Calu3 (cell line): ENCODE data around the gene HUNK. TPM values are rescaled to one million over a fixed set of nuclear protein-coding genes. Genes with fewer than 3 reads are reported as not detected.

ENCODE experiments used
- BruUV-seq: library from RNA; stranded (reverse); fragments of 400-500 nt; replicated peaks from 2 replicates; lab custom pipeline; 2021; lab: Mats Ljungman, UMichigan
- CTCF ChIA-PET: fragments of 300-600 bp; sonication (Branson Sonifier 250); formaldehyde crosslinking; loops from one replicate; lab custom pipeline; 2022; ENCODE audit warnings: antibody characterized with exemption; lab: Charles Lee
- DNase-seq: peaks from one replicate; pipeline ENCODE4 v3.0.0; 2022
- H3K27ac Mint-ChIP-seq: one replicate; pipeline ENCODE4 v1.8.0; 2022; ENCODE audit warnings: mixed read lengths; ENCODE audit not compliant: unreplicated experiment
- H3K27me3 Mint-ChIP-seq: one replicate; pipeline ENCODE4 v1.8.0; 2022; ENCODE audit warnings: mixed read lengths; ENCODE audit not compliant: unreplicated experiment
- H3K36me3 Mint-ChIP-seq: one replicate; pipeline ENCODE4 v1.8.0; 2022; ENCODE audit warnings: mild to moderate bottlenecking, moderate library complexity, mixed read lengths; ENCODE audit not compliant: insufficient read depth, unreplicated experiment
- H3K4me1 Mint-ChIP-seq: one replicate; pipeline ENCODE4 v1.8.0; 2022; ENCODE audit warnings: mild to moderate bottlenecking, low read depth, mixed read lengths; ENCODE audit not compliant: unreplicated experiment
- H3K4me3 Mint-ChIP-seq: one replicate; pipeline ENCODE4 v1.8.0; 2022; ENCODE audit warnings: mild to moderate bottlenecking, low read depth, moderate library complexity, mixed read lengths; ENCODE audit not compliant: unreplicated experiment
- H3K9me3 Mint-ChIP-seq: one replicate; pipeline ENCODE4 v1.8.0; 2022; ENCODE audit warnings: low read depth, mixed read lengths; ENCODE audit not compliant: unreplicated experiment
- CTCF ChIP-seq: fragments of 200-600 bp; IDR thresholded peaks from one replicate; pipeline ENCODE4 v1.8.0; 2022; ENCODE audit warnings: antibody characterized with exemption; ENCODE audit not compliant: unreplicated experiment
- intact Hi-C: fragments of 100-400 bp; cut with micrococcal nuclease; formaldehyde crosslinking; loops from one replicate; pipeline ENCODE4 v1.10.0; 2022; ENCODE audit not compliant: unreplicated experiment
- total RNA-seq: library from RNA; stranded (reverse); gene quantifications from 2 replicates; pipeline ENCODE4 v1.2.3, GENCODE V29; 2022

The HUNK gene
- total RNA-seq, 1 experiment from 2014 or later: 2.3 TPM

- Mint-ChIP-seq H3K9me3 (no peaks in the 10 kb centered on the region), H3K27me3 (peaks cover 16% of the 10 kb centered on the region), H3K27ac (no peak overlapping the region), H3K4me1 (no peaks in the 10 kb centered on the region), H3K36me3 (peaks cover 5% of the 10 kb centered on the region), H3K4me3 (no peak overlapping the region)
- CTCF ChIA-PET: no interaction called here
- no TSS peak for BruUV-seq
- TF ChIP-seq CTCF: no peak
- intact Hi-C loops: no loop called here
- no peak for DNase-seq
Measured at GRCh38 chr21:32008714-32009113, 135.9 kb downstream of the HUNK start.

- Mint-ChIP-seq H3K36me3 (peaks cover 5% of the 10 kb centered on the region), H3K4me1 (no peaks in the 10 kb centered on the region), H3K4me3 (no peak overlapping the region), H3K27ac (no peak overlapping the region), H3K27me3 (peaks cover 16% of the 10 kb centered on the region), H3K9me3 (no peaks in the 10 kb centered on the region)
- intact Hi-C loops: no loop called here
- TF ChIP-seq CTCF: no peak
- CTCF ChIA-PET: no interaction called here
- DNase-seq: no peak
- BruUV-seq: no TSS peak
Measured at GRCh38 chr21:32009263-32009662, 136.4 kb downstream of the HUNK start.

- BruUV-seq: no TSS peak
- H3K27me3 Mint-ChIP-seq: no peaks in the 10 kb centered on the region
- no peaks in the 10 kb centered on the region for H3K9me3 Mint-ChIP-seq
- no peak overlapping the region for H3K27ac Mint-ChIP-seq
- H3K4me1 Mint-ChIP-seq: no peaks in the 10 kb centered on the region
- CTCF ChIA-PET: no interaction called here
- TF ChIP-seq CTCF: no peak
- DNase-seq: no peak
- intact Hi-C loops: no loop called here
- H3K4me3 Mint-ChIP-seq: no peak overlapping the region
- no peaks in the 10 kb centered on the region for H3K36me3 Mint-ChIP-seq
Measured at GRCh38 chr21:32015461-32016139, 142.8 kb downstream of the HUNK start.

- Mint-ChIP-seq H3K4me1 (no peaks in the 10 kb centered on the region), H3K4me3 (no peak overlapping the region), H3K27ac (no peak overlapping the region), H3K27me3 (no peaks in the 10 kb centered on the region), H3K9me3 (no peaks in the 10 kb centered on the region), H3K36me3 (no peaks in the 10 kb centered on the region)
- BruUV-seq: no TSS peak
- intact Hi-C loops: no loop called here
- no peak for DNase-seq
- CTCF ChIA-PET: no interaction called here
- no peak for TF ChIP-seq CTCF
Measured at GRCh38 chr21:32018381-32018780, 145.6 kb downstream of the HUNK start.
